WTC11 (cell line): ENCODE results near the gene SELENOS. TPM values are rescaled to one million over a fixed set of nuclear protein-coding genes. Genes with fewer than 3 reads are reported as not detected.
A peak's percentile ranks its signal among the peaks of the same experiment; 100 is the strongest.

Source experiments
- ATAC-seq: fragments of 200-7000 bp; cut with Tn5 transposase; 2 replicates; pipeline ENCODE4 v1.10.0; 2021; ENCODE audit warnings: mild to moderate bottlenecking, moderate library complexity
- CTCF ChIA-PET: fragments of 300-600 bp; sonication (Branson Sonifier 250); formaldehyde crosslinking; loops from one replicate; lab custom pipeline; 2021; ENCODE audit warnings: antibody characterized with exemption; lab: Charles Lee
- POLR2A ChIA-PET: fragments of 350-600 bp; sonication (Branson Sonifier 250); formaldehyde crosslinking; loops from one replicate; lab custom pipeline; 2021; ENCODE audit warnings: antibody characterized with exemption; lab: Charles Lee
- DNase-seq: peaks from one replicate; pipeline ENCODE4 v3.0.0; 2021; ENCODE audit warnings: low spot score
- H3K27ac Mint-ChIP-seq: 2 replicates; pipeline ENCODE4 v1.8.0; 2021; ENCODE audit warnings: mixed read lengths
- H3K27me3 Mint-ChIP-seq: 2 replicates; pipeline ENCODE4 v1.8.0; 2021; ENCODE audit warnings: low read depth, mild to moderate bottlenecking, moderate library complexity, mixed read lengths
- H3K36me3 Mint-ChIP-seq: 2 replicates; pipeline ENCODE4 v1.8.0; 2021; ENCODE audit warnings: mixed read lengths
- H3K4me1 Mint-ChIP-seq: 2 replicates; pipeline ENCODE4 v1.8.0; 2022; ENCODE audit warnings: mixed read lengths
- H3K4me3 Mint-ChIP-seq: 2 replicates; pipeline ENCODE4 v1.8.0; 2021; ENCODE audit warnings: mild to moderate bottlenecking, moderate library complexity, mixed read lengths
- H3K9me3 Mint-ChIP-seq: 2 replicates; pipeline ENCODE4 v1.8.0; 2021; ENCODE audit warnings: mixed read lengths
- CREB1 ChIP-seq: sonication (generic); formaldehyde crosslinking; IDR thresholded peaks from 2 replicates; pipeline ENCODE4 v1.8.0; 2023; ENCODE audit warnings: mild to moderate bottlenecking, missing genetic modification reagents
- CREM ChIP-seq: sonication (generic); formaldehyde crosslinking; IDR thresholded peaks from 2 replicates; pipeline ENCODE4 v1.8.1; 2022; ENCODE audit warnings: mild to moderate bottlenecking, missing genetic modification reagents, moderate library complexity
- CTCF ChIP-seq: fragments of 200-600 bp; IDR thresholded peaks from 2 replicates; pipeline ENCODE4 v1.8.0; 2022; ENCODE audit warnings: antibody characterized with exemption
- ESRRA ChIP-seq: sonication (generic); formaldehyde crosslinking; IDR thresholded peaks from 2 replicates; pipeline ENCODE4 v1.8.1; 2022; ENCODE audit warnings: mild to moderate bottlenecking, missing genetic modification reagents, borderline replicate concordance
- GABPB1 ChIP-seq: sonication (generic); formaldehyde crosslinking; IDR thresholded peaks from 2 replicates; pipeline ENCODE4 v1.8.1; 2023; ENCODE audit warnings: mild to moderate bottlenecking, missing genetic modification reagents
- MYBL2 ChIP-seq: sonication (generic); formaldehyde crosslinking; IDR thresholded peaks from 2 replicates; pipeline ENCODE4 v1.8.1; 2023; ENCODE audit warnings: mild to moderate bottlenecking, moderate library complexity, missing genetic modification reagents
- NFYB ChIP-seq: sonication (generic); formaldehyde crosslinking; conservative IDR thresholded peaks from 2 replicates; pipeline ENCODE4 v1.8.0; 2022; ENCODE audit warnings: low read depth, missing genetic modification reagents
- NR2C2 ChIP-seq: sonication (generic); formaldehyde crosslinking; IDR thresholded peaks from 2 replicates; pipeline ENCODE4 v1.8.0; 2022; ENCODE audit warnings: mild to moderate bottlenecking, missing genetic modification reagents
- PRRX2 ChIP-seq: fragments of 250-450 bp; sonication (Bioruptor Pico); IDR thresholded peaks from 2 replicates; pipeline ENCODE4 v1.8.0; 2021; ENCODE audit warnings: mild to moderate bottlenecking
- SMAD3 ChIP-seq: sonication (generic); formaldehyde crosslinking; IDR thresholded peaks from 2 replicates; pipeline ENCODE4 v1.8.0; 2022; ENCODE audit warnings: missing genetic modification reagents, mild to moderate bottlenecking, borderline replicate concordance
- TEAD1 ChIP-seq: sonication (generic); formaldehyde crosslinking; IDR thresholded peaks from 2 replicates; pipeline ENCODE4 v1.8.0; 2022; ENCODE audit warnings: mild to moderate bottlenecking, missing genetic modification reagents
- ZBTB43 ChIP-seq: sonication (generic); formaldehyde crosslinking; IDR thresholded peaks from 2 replicates; pipeline ENCODE4 v1.8.1; 2023; ENCODE audit warnings: mild to moderate bottlenecking, missing genetic modification reagents
- ZNF138 ChIP-seq: sonication (generic); formaldehyde crosslinking; conservative IDR thresholded peaks from 2 replicates; pipeline ENCODE4 v1.8.1; 2022; ENCODE audit warnings: mild to moderate bottlenecking, moderate library complexity, missing genetic modification reagents
- ZNF263 ChIP-seq: sonication (generic); formaldehyde crosslinking; IDR thresholded peaks from 2 replicates; pipeline ENCODE4 v1.8.1; 2022; ENCODE audit warnings: low read depth, mild to moderate bottlenecking, moderate library complexity, missing genetic modification reagents
- total RNA-seq: library from RNA; stranded (reverse); gene quantifications from 3 replicates; pipeline ENCODE4 v1.2.3, GENCODE V29; 2021
- TF ChIP-seq, protein P1 (sequence below): sonication (generic); formaldehyde crosslinking; IDR thresholded peaks from 2 replicates; pipeline ENCODE4 v1.8.0; 2022; ENCODE audit warnings: mild to moderate bottlenecking, missing genetic modification reagents
- TF ChIP-seq, protein P2 (sequence below): sonication (generic); formaldehyde crosslinking; IDR thresholded peaks from 2 replicates; pipeline ENCODE4 v1.8.1; 2023; ENCODE audit warnings: mild to moderate bottlenecking, missing genetic modification reagents, borderline replicate concordance
- TF ChIP-seq, protein P3 (sequence below): sonication (generic); formaldehyde crosslinking; IDR thresholded peaks from 2 replicates; pipeline ENCODE4 v1.8.1; 2022; ENCODE audit warnings: low read depth, mild to moderate bottlenecking, moderate library complexity, missing genetic modification reagents, borderline replicate concordance
- TF ChIP-seq, protein P4 (sequence below): sonication (generic); formaldehyde crosslinking; IDR thresholded peaks from 2 replicates; pipeline ENCODE4 v1.8.1; 2023; ENCODE audit warnings: mild to moderate bottlenecking, missing genetic modification reagents, moderate library complexity

Gene SELENOS
- total RNA-seq, 1 experiment from 2014 or later = 43.8 TPM

GRCh38 chr15:101313041-101313761 is 35.9 kb upstream of the SELENOS start:
- POLR2A ChIA-PET = no interaction called here
- CTCF ChIA-PET = interaction anchor here (1.5 kb wide), 1 partner anchor 8 kb away, joined by 5 read pairs; no protein-coding TSS in a partner anchor
- DNase-seq (peak; percentile 11), ATAC-seq (no peak)
- Mint-ChIP-seq H3K36me3 (no peaks in the 10 kb centered on the region), H3K9me3 (peaks cover 3% of the 10 kb centered on the region; the same call in 1 of the 2 replicates), H3K4me1 (no peaks in the 10 kb centered on the region), H3K27me3 (0 out of 2 replicates have a peak, but pooled peaks cover 2% of the 10 kb centered on the region), H3K27ac (no peak overlapping the region), H3K4me3 (no peak overlapping the region)
- no peak for TF ChIP-seq CTCF
- no peak for TF ChIP-seq PRRX2 (CRISPR knock-in tag)
- no peak for TF ChIP-seq TEAD1
- TF ChIP-seq NFYB = no peak
- TF ChIP-seq, protein P1, sequence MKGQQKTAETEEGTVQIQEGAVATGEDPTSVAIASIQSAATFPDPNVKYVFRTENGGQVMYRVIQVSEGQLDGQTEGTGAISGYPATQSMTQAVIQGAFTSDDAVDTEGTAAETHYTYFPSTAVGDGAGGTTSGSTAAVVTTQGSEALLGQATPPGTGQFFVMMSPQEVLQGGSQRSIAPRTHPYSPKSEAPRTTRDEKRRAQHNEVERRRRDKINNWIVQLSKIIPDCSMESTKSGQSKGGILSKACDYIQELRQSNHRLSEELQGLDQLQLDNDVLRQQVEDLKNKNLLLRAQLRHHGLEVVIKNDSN (CRISPR knock-in tag) = no peak
- no peak for TF ChIP-seq MYBL2 (CRISPR knock-in tag)
- no peak for TF ChIP-seq CREM
- no peak for TF ChIP-seq CREB1
- TF ChIP-seq ZNF263 (CRISPR knock-in tag) = no peak
- no peak for TF ChIP-seq ZBTB43 (CRISPR knock-in tag)
- TF ChIP-seq SMAD3 = no peak
- TF ChIP-seq NR2C2 (CRISPR knock-in tag) = no peak
- TF ChIP-seq, protein P2, sequence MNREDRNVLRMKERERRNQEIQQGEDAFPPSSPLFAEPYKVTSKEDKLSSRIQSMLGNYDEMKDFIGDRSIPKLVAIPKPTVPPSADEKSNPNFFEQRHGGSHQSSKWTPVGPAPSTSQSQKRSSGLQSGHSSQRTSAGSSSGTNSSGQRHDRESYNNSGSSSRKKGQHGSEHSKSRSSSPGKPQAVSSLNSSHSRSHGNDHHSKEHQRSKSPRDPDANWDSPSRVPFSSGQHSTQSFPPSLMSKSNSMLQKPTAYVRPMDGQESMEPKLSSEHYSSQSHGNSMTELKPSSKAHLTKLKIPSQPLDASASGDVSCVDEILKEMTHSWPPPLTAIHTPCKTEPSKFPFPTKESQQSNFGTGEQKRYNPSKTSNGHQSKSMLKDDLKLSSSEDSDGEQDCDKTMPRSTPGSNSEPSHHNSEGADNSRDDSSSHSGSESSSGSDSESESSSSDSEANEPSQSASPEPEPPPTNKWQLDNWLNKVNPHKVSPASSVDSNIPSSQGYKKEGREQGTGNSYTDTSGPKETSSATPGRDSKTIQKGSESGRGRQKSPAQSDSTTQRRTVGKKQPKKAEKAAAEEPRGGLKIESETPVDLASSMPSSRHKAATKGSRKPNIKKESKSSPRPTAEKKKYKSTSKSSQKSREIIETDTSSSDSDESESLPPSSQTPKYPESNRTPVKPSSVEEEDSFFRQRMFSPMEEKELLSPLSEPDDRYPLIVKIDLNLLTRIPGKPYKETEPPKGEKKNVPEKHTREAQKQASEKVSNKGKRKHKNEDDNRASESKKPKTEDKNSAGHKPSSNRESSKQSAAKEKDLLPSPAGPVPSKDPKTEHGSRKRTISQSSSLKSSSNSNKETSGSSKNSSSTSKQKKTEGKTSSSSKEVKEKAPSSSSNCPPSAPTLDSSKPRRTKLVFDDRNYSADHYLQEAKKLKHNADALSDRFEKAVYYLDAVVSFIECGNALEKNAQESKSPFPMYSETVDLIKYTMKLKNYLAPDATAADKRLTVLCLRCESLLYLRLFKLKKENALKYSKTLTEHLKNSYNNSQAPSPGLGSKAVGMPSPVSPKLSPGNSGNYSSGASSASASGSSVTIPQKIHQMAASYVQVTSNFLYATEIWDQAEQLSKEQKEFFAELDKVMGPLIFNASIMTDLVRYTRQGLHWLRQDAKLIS (CRISPR knock-in tag) = no peak
- TF ChIP-seq ZNF138 (CRISPR knock-in tag) = no peak
- TF ChIP-seq, protein P3, sequence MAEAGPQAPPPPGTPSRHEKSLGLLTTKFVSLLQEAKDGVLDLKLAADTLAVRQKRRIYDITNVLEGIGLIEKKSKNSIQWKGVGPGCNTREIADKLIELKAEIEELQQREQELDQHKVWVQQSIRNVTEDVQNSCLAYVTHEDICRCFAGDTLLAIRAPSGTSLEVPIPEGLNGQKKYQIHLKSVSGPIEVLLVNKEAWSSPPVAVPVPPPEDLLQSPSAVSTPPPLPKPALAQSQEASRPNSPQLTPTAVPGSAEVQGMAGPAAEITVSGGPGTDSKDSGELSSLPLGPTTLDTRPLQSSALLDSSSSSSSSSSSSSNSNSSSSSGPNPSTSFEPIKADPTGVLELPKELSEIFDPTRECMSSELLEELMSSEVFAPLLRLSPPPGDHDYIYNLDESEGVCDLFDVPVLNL (CRISPR knock-in tag) = no peak
- TF ChIP-seq ESRRA (CRISPR knock-in tag) = no peak

DNA sequence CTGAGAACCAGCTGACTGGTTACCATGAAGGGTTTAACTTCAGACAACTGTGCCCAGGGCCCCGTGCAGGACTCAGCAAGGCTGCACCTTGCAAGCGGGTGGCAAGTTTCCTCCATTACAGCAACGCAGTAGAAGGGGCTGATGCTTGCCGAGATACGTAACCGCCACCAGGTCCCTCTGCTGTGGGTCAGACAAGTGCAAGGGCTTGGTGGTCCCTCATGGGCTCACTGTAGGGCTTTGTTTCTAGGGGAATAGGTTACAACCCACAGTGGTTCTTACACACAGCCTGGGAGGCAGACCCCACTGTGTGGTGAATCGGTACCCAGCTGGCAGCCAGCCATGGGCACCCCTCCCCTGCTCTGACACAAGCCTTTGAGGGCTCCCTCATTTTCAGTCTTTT is 33.2 kb upstream of the SELENOS start:
- ATAC-seq (no peak), DNase-seq (no peak)
- H3K4me1 Mint-ChIP-seq = no peaks in the 10 kb centered on the region
- TF ChIP-seq CREM = no peak
- TF ChIP-seq, protein P4, sequence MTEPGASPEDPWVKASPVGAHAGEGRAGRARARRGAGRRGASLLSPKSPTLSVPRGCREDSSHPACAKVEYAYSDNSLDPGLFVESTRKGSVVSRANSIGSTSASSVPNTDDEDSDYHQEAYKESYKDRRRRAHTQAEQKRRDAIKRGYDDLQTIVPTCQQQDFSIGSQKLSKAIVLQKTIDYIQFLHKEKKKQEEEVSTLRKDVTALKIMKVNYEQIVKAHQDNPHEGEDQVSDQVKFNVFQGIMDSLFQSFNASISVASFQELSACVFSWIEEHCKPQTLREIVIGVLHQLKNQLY = no peak
- no peak for TF ChIP-seq GABPB1 (CRISPR knock-in tag)
- H3K27me3 Mint-ChIP-seq = no peaks in the 10 kb centered on the region
- ChIA-PET CTCF (interaction anchor here (0.7 kb wide), 1 partner anchor 17 kb away, joined by 3 read pairs; no protein-coding TSS in a partner anchor), POLR2A (no interaction called here)
- no peaks in the 10 kb centered on the region for H3K36me3 Mint-ChIP-seq
- peaks cover 3% of the 10 kb centered on the region; the same call in 1 of the 2 replicates for H3K9me3 Mint-ChIP-seq
- H3K27ac Mint-ChIP-seq = no peak overlapping the region
- no peak overlapping the region for H3K4me3 Mint-ChIP-seq
